HG03045 (cell line): Measurements from ENCODE around the gene MITF.
A peak's percentile ranks its signal among the peaks of the same experiment; 100 is the strongest.

ENCODE experiments used
- ATAC-seq: cut with Tn5 transposase; IDR thresholded peaks from one replicate; pipeline ENCODE4 v1.9.1; 2021; ENCODE audit warnings: mild to moderate bottlenecking, moderate library complexity; ENCODE audit not compliant: unreplicated experiment

The MITF gene

GRCh38 chr3:69753179-69753775 is 14.0 kb downstream of the MITF start:
- no peak for ATAC-seq

GRCh38 chr3:69755795-69756194 is 16.5 kb downstream of the MITF start:
- ATAC-seq, result no peak

DNA sequence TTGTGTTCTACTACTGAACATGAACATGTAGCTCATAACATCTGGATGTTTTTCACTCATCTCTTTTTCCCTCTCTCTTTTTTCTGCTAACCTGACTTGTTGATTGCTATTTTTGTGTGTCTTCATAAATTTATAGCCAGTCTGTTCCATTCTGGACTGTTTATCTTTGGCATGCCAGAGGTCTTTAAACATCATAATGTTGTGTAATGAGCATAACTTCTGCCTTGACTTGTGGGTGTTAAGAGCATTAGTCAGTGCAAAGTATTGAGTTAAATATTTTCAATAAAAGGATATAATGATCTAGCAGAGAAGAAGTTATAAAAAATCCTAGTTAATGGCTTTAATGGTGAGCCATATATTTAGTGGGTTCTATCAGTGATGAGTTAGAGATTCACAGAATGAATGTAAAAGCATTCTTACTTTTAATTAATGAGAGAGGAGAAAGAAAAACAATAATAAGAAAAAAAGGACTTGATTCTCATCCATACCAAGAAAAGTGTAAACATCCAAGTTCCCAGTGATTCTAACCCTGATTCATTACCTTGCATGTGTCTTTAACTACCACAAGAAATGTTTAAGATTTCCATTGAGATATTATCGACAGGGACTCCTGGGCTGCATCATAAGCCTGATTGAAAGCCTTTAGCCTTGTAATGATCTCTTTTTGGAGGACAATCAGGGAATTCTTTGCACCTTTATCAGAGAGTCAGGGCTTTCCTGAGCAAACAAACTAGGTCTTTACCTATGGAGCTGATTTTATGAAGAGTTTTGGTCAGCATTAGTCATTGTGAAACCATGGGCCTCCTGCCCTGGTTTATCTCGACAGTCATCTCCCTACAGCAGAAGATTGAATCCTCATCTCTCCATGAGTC is 22.9 kb downstream of the MITF start:
- ATAC-seq, result peak; percentile 60

DNA sequence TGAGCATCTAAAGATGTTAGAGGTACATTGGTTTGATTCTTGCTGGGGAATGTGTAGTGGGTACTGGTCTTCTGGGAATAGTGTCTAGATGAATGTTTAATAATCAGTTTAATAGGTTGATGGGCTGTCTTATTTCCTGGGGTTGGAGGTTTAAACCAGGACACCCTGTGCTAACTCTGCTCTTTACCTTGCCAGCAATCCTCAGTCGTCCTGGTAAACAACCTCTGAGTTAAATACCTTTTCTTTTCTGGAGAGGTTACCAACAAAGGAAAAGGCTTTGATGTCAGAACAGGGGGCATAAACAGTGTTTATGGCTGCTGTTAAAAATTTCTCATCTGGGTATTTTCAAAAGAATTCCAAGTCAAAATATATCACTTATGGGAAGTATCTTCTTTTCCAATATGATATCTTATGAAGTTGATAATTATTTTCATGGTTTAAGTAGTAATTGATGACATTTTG is 23.5 kb downstream of the MITF start:
- no peak for ATAC-seq

GRCh38 chr3:69763458-69763857 is 24.2 kb downstream of the MITF start:
- ATAC-seq, result no peak

DNA sequence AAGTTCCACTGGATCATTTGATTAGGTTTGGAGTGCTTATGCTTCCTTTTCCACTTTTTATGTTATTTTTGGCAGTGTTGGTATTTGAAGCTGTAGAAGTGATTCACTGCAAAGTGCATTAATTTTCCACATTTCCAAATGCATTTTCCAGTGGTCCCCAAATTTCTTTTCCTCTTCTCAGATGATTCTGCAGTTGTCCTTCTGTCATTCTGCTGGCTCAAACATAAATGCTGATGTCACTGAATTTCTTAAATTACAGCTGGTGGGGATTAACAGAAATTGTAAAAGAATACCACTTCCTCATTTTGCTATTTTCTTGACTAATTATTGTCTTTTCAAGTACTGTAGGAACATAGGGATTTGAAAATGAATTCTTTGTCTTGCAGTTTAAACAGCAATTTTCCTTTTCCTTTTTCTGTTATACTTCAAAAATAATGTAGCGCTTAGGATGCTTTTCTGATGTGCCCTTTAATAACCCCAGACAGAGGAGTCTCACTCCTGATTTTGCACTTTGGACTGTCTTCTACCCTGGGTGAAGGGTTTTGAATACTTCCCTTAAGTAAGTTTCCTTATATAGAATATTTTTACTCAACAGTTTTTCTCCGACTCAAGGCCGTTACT is 25.0 kb downstream of the MITF start:
- ATAC-seq, result no peak

- ATAC-seq, result no peak
Observed at GRCh38 chr3:69764861-69765260, 25.6 kb downstream of the MITF start.

- ATAC-seq, result no peak
Observed at GRCh38 chr3:69766638-69767037, 27.4 kb downstream of the MITF start.

DNA sequence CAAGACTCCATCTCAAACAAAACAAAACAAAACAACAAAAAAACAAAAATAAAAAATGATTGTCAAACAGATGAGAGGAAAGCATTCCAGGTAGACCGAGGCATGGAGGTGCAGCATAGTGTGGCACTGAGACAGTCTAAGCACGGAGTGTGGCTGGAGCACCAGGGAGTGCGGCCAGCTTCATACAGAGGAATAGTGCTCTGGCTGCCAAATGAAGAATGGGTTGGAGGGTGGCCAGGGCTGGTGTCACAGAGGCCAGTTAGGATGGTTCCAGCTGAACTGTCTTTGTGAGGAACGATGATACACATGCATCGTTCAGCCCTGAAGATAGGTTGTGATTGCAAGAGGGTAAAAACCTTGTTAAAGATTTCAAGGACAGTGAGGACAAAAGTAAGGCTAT is 28.3 kb downstream of the MITF start:
- ATAC-seq, result no peak

DNA sequence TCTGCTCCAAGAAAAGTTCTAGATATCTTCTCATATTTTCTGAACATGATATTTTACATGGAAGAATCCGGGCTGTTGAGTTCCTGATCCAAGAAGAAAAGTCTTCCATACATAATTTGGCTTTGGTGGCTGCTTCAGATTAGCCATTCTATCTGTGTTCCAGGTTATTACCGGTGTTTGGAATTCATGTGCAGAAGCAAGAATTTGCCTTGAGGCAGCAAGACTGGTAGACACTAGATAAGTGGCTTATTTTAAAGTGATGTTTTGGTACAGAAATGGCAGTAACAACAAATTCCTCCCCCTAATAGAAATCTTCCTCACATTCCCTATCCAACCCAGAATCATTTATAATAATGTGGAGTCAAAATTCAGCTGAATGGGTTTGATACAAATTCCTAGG is 29.2 kb downstream of the MITF start:
- ATAC-seq, result no peak

- no peak for ATAC-seq
Observed at GRCh38 chr3:69770219-69770618, 31.0 kb downstream of the MITF start.

GRCh38 chr3:69770976-69771634 is 31.8 kb downstream of the MITF start:
- ATAC-seq, result no peak

GRCh38 chr3:69772152-69772867 is 33.0 kb downstream of the MITF start:
- no peak for ATAC-seq

- ATAC-seq, result no peak
Observed at GRCh38 chr3:69774029-69774428, 34.8 kb downstream of the MITF start.

DNA sequence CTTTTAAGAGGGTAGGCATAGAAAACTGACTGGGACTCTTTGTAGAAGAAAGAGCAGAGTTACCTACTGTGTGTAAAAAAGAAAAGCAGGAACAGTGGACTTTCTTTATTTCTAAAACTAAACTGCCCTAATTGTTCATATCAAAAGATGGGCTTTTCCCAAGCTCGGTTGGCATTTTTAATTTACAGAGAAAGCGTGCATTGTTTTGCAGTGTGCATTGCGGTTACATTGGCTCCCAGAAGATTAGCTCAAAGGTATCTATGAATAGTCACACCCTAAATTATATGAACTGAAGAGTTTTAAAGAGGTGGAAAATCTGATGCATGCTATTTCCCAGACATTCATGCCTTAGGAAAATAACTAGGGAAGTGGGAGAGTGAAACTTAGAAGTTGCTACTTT is 36.5 kb downstream of the MITF start:
- no peak for ATAC-seq

DNA sequence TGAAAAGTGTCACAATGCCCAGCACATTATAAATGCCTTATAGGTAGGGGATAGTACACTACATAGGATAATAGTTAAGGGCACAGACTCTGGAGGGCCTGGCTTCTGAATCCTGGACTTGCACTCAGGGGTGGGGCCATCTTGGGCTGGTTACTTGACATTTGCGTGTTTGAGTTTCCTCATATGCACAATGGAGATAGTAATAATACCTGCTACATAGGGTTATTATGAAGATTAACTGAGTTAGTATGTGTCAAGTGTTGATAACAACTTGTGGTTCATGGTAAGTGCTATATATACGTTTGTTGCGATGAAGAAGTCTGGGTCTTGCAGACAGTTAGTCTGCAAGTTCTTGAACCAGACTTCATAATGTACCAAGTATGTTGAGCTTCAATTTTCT is 37.0 kb downstream of the MITF start:
- ATAC-seq, result no peak

DNA sequence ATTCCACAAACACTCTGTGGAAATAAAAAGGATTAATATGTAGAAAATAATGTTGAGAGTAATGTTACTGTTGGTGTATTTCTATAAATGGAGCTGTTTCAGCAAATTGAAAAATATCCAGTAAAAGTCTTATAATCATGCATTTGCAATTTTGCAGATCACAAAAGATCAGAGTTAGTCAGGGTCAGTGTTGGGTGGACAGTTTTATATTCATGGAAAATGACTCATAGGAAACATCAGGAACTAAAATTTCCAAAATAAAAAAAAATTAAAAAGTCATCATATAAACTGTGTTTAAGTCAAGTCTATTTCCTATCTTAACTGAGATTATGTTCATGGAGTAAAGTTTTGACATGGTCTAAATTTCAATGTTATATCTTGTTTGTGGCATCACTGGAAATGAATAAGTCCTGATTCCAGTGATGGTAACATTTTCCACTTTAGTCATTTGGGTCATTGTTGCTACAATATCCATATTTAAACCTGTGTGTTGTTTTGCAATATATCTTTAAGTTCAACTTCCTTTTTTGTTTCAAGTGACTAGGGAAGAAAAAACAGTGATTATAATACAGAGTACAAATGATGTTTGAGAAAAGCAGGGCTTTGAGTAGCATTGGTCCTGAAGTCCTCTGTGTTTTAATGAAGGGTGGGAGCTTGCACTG is 37.8 kb downstream of the MITF start:
- no peak for ATAC-seq

DNA sequence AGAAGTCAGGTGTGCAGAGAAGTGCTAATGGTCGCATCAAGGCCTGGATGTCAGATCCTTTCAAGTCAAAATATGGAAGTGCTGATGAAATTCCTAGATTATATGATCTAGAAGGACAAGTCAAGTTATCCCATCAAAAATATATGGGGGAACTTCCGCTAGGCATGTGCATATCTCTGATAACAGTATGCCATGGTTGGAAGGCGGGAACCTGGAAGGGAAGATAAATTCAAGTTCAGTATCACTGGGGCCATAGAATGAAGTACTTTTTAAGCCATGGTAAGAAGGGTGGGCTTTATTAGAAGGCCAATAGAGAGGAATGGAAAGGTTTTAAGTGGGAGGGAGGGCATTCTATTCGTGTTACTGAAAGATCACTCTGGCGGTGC is 38.3 kb downstream of the MITF start:
- ATAC-seq, result no peak

- no peak for ATAC-seq
Observed at GRCh38 chr3:69781593-69781992, 42.3 kb downstream of the MITF start.

GRCh38 chr3:69784954-69785514 is 45.8 kb downstream of the MITF start:
- ATAC-seq, result no peak
